Smooth muscle cell of the brain vasculature (primary cell): ENCODE measurements around the gene RTL10.
"Not testable (repeated sequence)": the region's sequence is repeated elsewhere in the genome, so short reads cannot be mapped to it uniquely, and the experiment has no call there.

Experiments used
- DNase-seq: peaks from one replicate; pipeline ENCODE4 v3.0.0-alpha.2; 2012; ENCODE audit warnings: low read depth, low spot score

The RTL10 gene

GRCh38 chr22:19889951-19890350 is 35.3 kb upstream of the RTL10 start:
- DNase-seq = no peak

GRCh38 chr22:19888131-19888746 is 33.6 kb upstream of the RTL10 start:
- DNase-seq = no peak

GRCh38 chr22:19887256-19887985 is 32.7 kb upstream of the RTL10 start:
- DNase-seq = no peak

GRCh38 chr22:19886605-19887255 is 32.1 kb upstream of the RTL10 start:
- DNase-seq = no peak

GRCh38 chr22:19885841-19886592 is 31.3 kb upstream of the RTL10 start:
- no peak for DNase-seq

- DNase-seq = no peak
These were observed 30.5 kb upstream of the RTL10 start for GRCh38 chr22:19884954-19885751.

- no peak for DNase-seq
These were observed 29.7 kb upstream of the RTL10 start for GRCh38 chr22:19884161-19884953.

- DNase-seq = not testable (repeated sequence)
These were observed 28.8 kb upstream of the RTL10 start for GRCh38 chr22:19883446-19883845.

GRCh38 chr22:19882446-19883381 is 28.0 kb upstream of the RTL10 start:
- no peak for DNase-seq

GRCh38 chr22:19880786-19881569 is 26.3 kb upstream of the RTL10 start:
- peak; percentile 67 for DNase-seq

- DNase-seq = no peak
These were observed 25.5 kb upstream of the RTL10 start for GRCh38 chr22:19879992-19880785.

- DNase-seq = no peak
These were observed 24.9 kb upstream of the RTL10 start for GRCh38 chr22:19879643-19879991.

GRCh38 chr22:19879246-19879570 is 24.5 kb upstream of the RTL10 start:
- DNase-seq = no peak

- DNase-seq = no peak
These were observed 24.0 kb upstream of the RTL10 start for GRCh38 chr22:19878461-19879245.

- no peak for DNase-seq
These were observed 23.1 kb upstream of the RTL10 start for GRCh38 chr22:19877626-19878339.

GRCh38 chr22:19876941-19877625 is 22.4 kb upstream of the RTL10 start:
- DNase-seq = no peak
